Stimulated activated CD8-positive, alpha-beta memory T cell treated with anti-CD3 and anti-CD28 coated beads, Interleukin-7, amount 100 ng/mL, for 1 hour (primary cell): ENCODE measurements around the gene HBG1.
"Not testable (repeated sequence)": the region's sequence is repeated elsewhere in the genome, so short reads cannot be mapped to it uniquely, and the experiment has no call there.

ENCODE experiments used
- DNase-seq, 2 donors: peaks; one replicate each; pipeline ENCODE4 v3.0.0-alpha.2; 2020; ENCODE audit warnings: low read depth in 2 of 2

HBG1 gene

GRCh38 chr11:5249807-5250396 lies at the start of gene HBG1:
Gene HBG1 (minus strand): TSS chr11:5249857. CDS start chr11:5249804, 53 bp downstream.
- not testable (repeated sequence) for DNase-seq

- DNase-seq, result no peak
Observed at GRCh38 chr11:5298451-5298850, 48.8 kb upstream of the HBG1 start.

- no peak for DNase-seq
Observed at GRCh38 chr11:5297721-5298323, 48.2 kb upstream of the HBG1 start.

GRCh38 chr11:5294342-5294995 lies 44.8 kb upstream of the HBG1 start:
- DNase-seq, result not testable (repeated sequence)

GRCh38 chr11:5293028-5293427 lies 43.4 kb upstream of the HBG1 start:
- no peak for DNase-seq

- no peak for DNase-seq
Observed at GRCh38 chr11:5291207-5291838, 41.7 kb upstream of the HBG1 start.

- DNase-seq, result no peak
Observed at GRCh38 chr11:5290106-5290505, 40.4 kb upstream of the HBG1 start.

- DNase-seq, result no peak
Observed at GRCh38 chr11:5289696-5290095, 40.0 kb upstream of the HBG1 start.

GRCh38 chr11:5288906-5289550 lies 39.4 kb upstream of the HBG1 start:
- DNase-seq, result no peak

GRCh38 chr11:5288108-5288905 lies 38.6 kb upstream of the HBG1 start:
- DNase-seq, result no peak

- DNase-seq, result no peak
Observed at GRCh38 chr11:5286901-5287300, 37.2 kb upstream of the HBG1 start.

- no peak for DNase-seq
Observed at GRCh38 chr11:5286351-5286750, 36.7 kb upstream of the HBG1 start.

- DNase-seq, result no peak
Observed at GRCh38 chr11:5285703-5286340, 36.2 kb upstream of the HBG1 start.

- DNase-seq, result no peak
Observed at GRCh38 chr11:5284637-5285036, 35.0 kb upstream of the HBG1 start.

- no peak for DNase-seq
Observed at GRCh38 chr11:5283882-5284281, 34.2 kb upstream of the HBG1 start.

- no peak for DNase-seq
Observed at GRCh38 chr11:5283086-5283485, 33.4 kb upstream of the HBG1 start.

GRCh38 chr11:5282628-5283027 lies 33.0 kb upstream of the HBG1 start:
- DNase-seq, result no peak

GRCh38 chr11:5281596-5281995 lies 31.9 kb upstream of the HBG1 start:
- no peak for DNase-seq

- no peak for DNase-seq
Observed at GRCh38 chr11:5280582-5281102, 31.0 kb upstream of the HBG1 start.

GRCh38 chr11:5279471-5280090 lies 29.9 kb upstream of the HBG1 start:
- no peak for DNase-seq
